ENCODE measurements around the gene CCNL1.
"Not testable (repeated sequence)": the region's sequence is repeated elsewhere in the genome, so short reads cannot be mapped to it uniquely, and the experiment has no call there.

DNA sequence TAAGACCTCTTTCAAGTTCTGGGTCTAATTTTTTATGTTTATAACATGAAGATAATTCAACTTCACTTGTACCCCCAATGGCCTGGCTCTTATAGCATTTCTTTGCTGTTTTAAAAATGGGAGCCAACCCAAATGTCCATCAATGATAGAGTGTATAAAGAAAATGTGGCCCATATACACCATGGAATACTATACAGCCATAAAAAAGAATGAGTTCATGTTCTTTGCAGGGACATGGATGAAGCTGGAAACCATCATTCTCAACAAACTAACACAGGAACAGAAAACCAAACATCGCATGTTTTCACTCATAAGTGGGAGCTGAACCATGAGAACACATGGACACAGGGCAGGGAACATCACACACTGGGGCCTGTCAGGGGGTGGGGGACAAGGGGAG is 57.4 kb downstream of the CCNL1 start:
- not testable (repeated sequence) for TF ChIP-seq TCF7L2 (IDR thresholded peaks at IDR 0.05; ENCODE audit: low read depth, low read length)
- TF ChIP-seq, protein P1, sequence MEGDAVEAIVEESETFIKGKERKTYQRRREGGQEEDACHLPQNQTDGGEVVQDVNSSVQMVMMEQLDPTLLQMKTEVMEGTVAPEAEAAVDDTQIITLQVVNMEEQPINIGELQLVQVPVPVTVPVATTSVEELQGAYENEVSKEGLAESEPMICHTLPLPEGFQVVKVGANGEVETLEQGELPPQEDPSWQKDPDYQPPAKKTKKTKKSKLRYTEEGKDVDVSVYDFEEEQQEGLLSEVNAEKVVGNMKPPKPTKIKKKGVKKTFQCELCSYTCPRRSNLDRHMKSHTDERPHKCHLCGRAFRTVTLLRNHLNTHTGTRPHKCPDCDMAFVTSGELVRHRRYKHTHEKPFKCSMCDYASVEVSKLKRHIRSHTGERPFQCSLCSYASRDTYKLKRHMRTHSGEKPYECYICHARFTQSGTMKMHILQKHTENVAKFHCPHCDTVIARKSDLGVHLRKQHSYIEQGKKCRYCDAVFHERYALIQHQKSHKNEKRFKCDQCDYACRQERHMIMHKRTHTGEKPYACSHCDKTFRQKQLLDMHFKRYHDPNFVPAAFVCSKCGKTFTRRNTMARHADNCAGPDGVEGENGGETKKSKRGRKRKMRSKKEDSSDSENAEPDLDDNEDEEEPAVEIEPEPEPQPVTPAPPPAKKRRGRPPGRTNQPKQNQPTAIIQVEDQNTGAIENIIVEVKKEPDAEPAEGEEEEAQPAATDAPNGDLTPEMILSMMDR (IDR thresholded peaks at IDR 0.05), result not testable (repeated sequence)

Measured in Panc1 (cell line).